Keratinocyte (primary cell): Measurements from ENCODE around the gene ZNF333. TPM values are rescaled to one million over a fixed set of nuclear protein-coding genes. Genes with fewer than 3 reads are reported as not detected.

Experiments
- DNase-seq: peaks from one replicate; pipeline ENCODE4 v3.0.0-alpha.2; 2011; ENCODE audit warnings: low read depth, missing footprints, low spot score
- FAIRE-seq: peaks from 2 replicates; lab custom pipeline; 2011; peaks lifted over from hg19 to GRCh38; lab: Jason Lieb, UNC
- H2AFZ ChIP-seq: 2 replicates; pipeline ENCODE4 v1.6.0; 2012; ENCODE audit warnings: low read length, control low read depth, inconsistent platforms; ENCODE audit not compliant: control insufficient read depth
- H3K27ac ChIP-seq: 2 replicates; pipeline ENCODE4 v1.5.1; 2011; ENCODE audit warnings: low read length; ENCODE audit not compliant: control insufficient read depth, insufficient read depth
- H3K27me3 ChIP-seq: 3 replicates; pipeline ENCODE4 v1.6.0; 2011; ENCODE audit warnings: low read length; ENCODE audit not compliant: control insufficient read depth, insufficient read depth; ENCODE audit errors: extremely low read depth
- H3K36me3 ChIP-seq, 2 experiments: 2 replicates in 1 of 2; 3 replicates in 1 of 2; pipeline ENCODE4 v1.5.1; 2011; ENCODE audit warnings: low read length in 2 of 2, mild to moderate bottlenecking in 1 of 2; ENCODE audit not compliant: control insufficient read depth in 2 of 2, insufficient read depth in 2 of 2; ENCODE audit errors: extremely low read depth in 1 of 2
- H3K4me1 ChIP-seq: 3 replicates; pipeline ENCODE4 v1.5.1; 2011; ENCODE audit warnings: low read length; ENCODE audit not compliant: control insufficient read depth, insufficient read depth; ENCODE audit errors: extremely low read depth
- H3K4me2 ChIP-seq: 3 replicates; pipeline ENCODE4 v1.6.0; 2011; ENCODE audit warnings: low read depth, low read length; ENCODE audit not compliant: control insufficient read depth, insufficient read depth; ENCODE audit errors: extremely low read depth
- H3K4me3 ChIP-seq, 3 experiments: fragments of 200-600 bp in 1 of 3; sonication (generic) in 1 of 3; 2 replicates in 2 of 3; 3 replicates in 1 of 3; pipeline ENCODE4 v1.5.1; 2011 to 2016; ENCODE audit warnings: low read length in 3 of 3, mild to moderate bottlenecking in 3 of 3, control low read depth in 2 of 3, inconsistent platforms in 1 of 3, low read depth in 1 of 3, mixed read lengths in 1 of 3, mixed run types in 1 of 3, moderate library complexity in 1 of 3; ENCODE audit not compliant: control insufficient read depth in 2 of 3, insufficient read depth in 2 of 3; ENCODE audit errors: extremely low read depth in 1 of 3
- H3K79me2 ChIP-seq: 2 replicates; pipeline ENCODE4 v1.6.0; 2012; ENCODE audit warnings: low read length; ENCODE audit not compliant: control insufficient read depth, insufficient read depth
- H3K9ac ChIP-seq: 3 replicates; pipeline ENCODE4 v1.6.0; 2011; ENCODE audit warnings: low read length; ENCODE audit not compliant: control insufficient read depth, insufficient read depth; ENCODE audit errors: extremely low read depth
- H3K9me1 ChIP-seq: 3 replicates; pipeline ENCODE4 v1.6.0; 2011; ENCODE audit warnings: low read length; ENCODE audit not compliant: control insufficient read depth, insufficient read depth; ENCODE audit errors: extremely low read depth
- H3K9me3 ChIP-seq: 2 replicates; pipeline ENCODE4 v1.5.1; 2012; ENCODE audit warnings: low read depth, low read length; ENCODE audit not compliant: control insufficient read depth
- H4K20me1 ChIP-seq: 3 replicates; pipeline ENCODE4 v1.6.0; 2011; ENCODE audit warnings: low read length; ENCODE audit not compliant: control insufficient read depth, insufficient read depth; ENCODE audit errors: extremely low read depth
- EZH2 ChIP-seq: IDR thresholded peaks from one replicate; pipeline ENCODE4 v1.6.1; 2012; ENCODE audit warnings: inconsistent platforms, mild to moderate bottlenecking, low read length, moderate library complexity
- dilution Hi-C: fragments of 300-500 bp; cut with MboI; formaldehyde crosslinking; loops from one replicate; pipeline ENCODE4 v1.7.0; 2020; ENCODE audit warnings: low sequenced_read_pairs; ENCODE audit not compliant: extremely low pct_ligation_motif_present
- polyA plus RNA-seq, 5 experiments: library from polyadenylated mRNA; depleted of rRNA in 3 of 5; stranded (reverse) in 3 of 5; stranded (forward) in 1 of 5; unstranded in 1 of 5; fragments of >200 nt; gene quantifications; 1 replicate in 1 of 5; 2 replicates in 3 of 5; 3 replicates in 1 of 5; pipeline versions ENCODE4 v1.2.1 to v1.2.3, GENCODE V29; 2011 to 2012; ENCODE audit warnings: missing spikeins in 2 of 5, low read depth in 1 of 5, low replicate concordance in 1 of 5
- TF ChIP-seq, protein P1 (sequence below), 3 experiments: IDR thresholded peaks in 1 of 3; conservative IDR thresholded peaks in 1 of 3; optimal IDR thresholded peaks in 1 of 3; 2 replicates in 2 of 3; 3 replicates in 1 of 3; pipeline versions ENCODE3 to v1.5.1; 2011; ENCODE audit warnings: low read length in 3 of 3, mild to moderate bottlenecking in 3 of 3, moderate library complexity in 2 of 3, control low read depth in 1 of 3, inconsistent platforms in 1 of 3; ENCODE audit not compliant: insufficient read depth in 2 of 3; ENCODE audit errors: extremely low read depth in 1 of 3

The ZNF333 gene
- polyA plus RNA-seq, 1 donor (not counting 4 experiments of a cell fraction or from before 2014, with no cell fraction given) = 3.6 TPM

DNA sequence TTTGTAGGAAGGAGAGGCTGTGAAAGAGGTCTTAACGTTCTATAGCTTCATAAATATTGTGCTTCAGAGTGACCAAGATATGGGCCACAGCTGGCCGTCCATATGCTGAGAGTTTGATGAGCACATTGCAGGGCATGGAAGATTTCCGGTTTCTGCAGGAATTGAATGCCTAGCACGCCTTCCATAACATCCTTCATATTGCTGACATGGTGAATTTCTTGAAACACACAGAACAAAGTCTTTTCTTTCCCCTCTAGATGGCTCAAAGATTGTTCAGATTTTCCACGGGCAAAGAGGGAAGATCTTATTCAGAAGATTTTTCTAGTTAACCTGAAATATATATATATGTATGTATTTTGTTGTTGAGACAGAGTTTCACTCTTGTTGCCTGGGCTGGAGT is 46.1 kb downstream of the ZNF333 start:
- Histone ChIP-seq H2AFZ (no peak overlapping the region), H3K27ac (no peak overlapping the region), H3K4me3 (no peak overlapping the region), H3K36me3 (no peaks in the 10 kb centered on the region), H3K4me2 (no peak overlapping the region), H3K9me3 (no peaks in the 10 kb centered on the region), H3K9me1 (no peaks in the 10 kb centered on the region), H4K20me1 (no peaks in the 10 kb centered on the region), H3K4me1 (no peaks in the 10 kb centered on the region), H3K27me3 (no peaks in the 10 kb centered on the region), H3K79me2 (no peaks in the 10 kb centered on the region), H3K9ac (no peak overlapping the region)
- dilution Hi-C loops = no loop called here
- DNase-seq = no peak
- FAIRE-seq = no peak
- no peak for TF ChIP-seq EZH2
- TF ChIP-seq, protein P1, sequence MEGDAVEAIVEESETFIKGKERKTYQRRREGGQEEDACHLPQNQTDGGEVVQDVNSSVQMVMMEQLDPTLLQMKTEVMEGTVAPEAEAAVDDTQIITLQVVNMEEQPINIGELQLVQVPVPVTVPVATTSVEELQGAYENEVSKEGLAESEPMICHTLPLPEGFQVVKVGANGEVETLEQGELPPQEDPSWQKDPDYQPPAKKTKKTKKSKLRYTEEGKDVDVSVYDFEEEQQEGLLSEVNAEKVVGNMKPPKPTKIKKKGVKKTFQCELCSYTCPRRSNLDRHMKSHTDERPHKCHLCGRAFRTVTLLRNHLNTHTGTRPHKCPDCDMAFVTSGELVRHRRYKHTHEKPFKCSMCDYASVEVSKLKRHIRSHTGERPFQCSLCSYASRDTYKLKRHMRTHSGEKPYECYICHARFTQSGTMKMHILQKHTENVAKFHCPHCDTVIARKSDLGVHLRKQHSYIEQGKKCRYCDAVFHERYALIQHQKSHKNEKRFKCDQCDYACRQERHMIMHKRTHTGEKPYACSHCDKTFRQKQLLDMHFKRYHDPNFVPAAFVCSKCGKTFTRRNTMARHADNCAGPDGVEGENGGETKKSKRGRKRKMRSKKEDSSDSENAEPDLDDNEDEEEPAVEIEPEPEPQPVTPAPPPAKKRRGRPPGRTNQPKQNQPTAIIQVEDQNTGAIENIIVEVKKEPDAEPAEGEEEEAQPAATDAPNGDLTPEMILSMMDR (optimal IDR thresholded peaks at IDR 0.05 in 1 of 3, IDR thresholded peaks at IDR 0.05 in 1 of 3, conservative IDR thresholded peaks at IDR 0.05 in 1 of 3; ENCODE audit: extremely low read depth in 1 of 3, insufficient read depth in 2 of 3, low read length in 3 of 3) = no peak

DNA sequence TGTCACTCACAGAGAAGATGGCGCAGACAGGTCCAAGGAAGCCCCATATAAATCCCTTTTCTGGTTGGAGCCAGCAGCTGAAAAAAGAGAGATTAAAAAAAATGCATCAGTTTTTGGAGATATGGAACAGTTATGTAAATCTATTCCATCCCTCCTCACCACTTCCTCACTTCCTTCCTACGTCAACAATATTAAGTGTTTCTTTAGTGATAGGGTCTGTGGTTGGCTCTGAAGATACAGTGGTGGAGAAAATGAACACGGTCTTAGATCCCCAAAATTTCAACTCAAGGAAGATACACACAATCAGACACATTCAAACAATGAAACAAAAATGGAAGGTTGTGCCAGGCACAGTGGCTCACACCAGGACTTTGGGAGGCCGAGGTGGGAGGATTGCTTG is 57.0 kb downstream of the ZNF333 start:
- Histone ChIP-seq H3K27ac (no peak overlapping the region), H3K4me1 (no peaks in the 10 kb centered on the region), H3K36me3 (peaks cover 0 to 4% of the 10 kb centered on the region in 2 experiments), H4K20me1 (no peaks in the 10 kb centered on the region), H3K4me3 (no peak overlapping the region), H3K4me2 (no peak overlapping the region), H3K27me3 (no peaks in the 10 kb centered on the region), H3K9me3 (no peaks in the 10 kb centered on the region), H2AFZ (no peak overlapping the region), H3K9ac (no peak overlapping the region), H3K9me1 (no peaks in the 10 kb centered on the region), H3K79me2 (no peaks in the 10 kb centered on the region)
- no peak for FAIRE-seq
- dilution Hi-C loops = no loop called here
- no peak for DNase-seq
- TF ChIP-seq, protein P1 (optimal IDR thresholded peaks at IDR 0.05 in 1 of 3, IDR thresholded peaks at IDR 0.05 in 1 of 3, conservative IDR thresholded peaks at IDR 0.05 in 1 of 3; ENCODE audit: extremely low read depth in 1 of 3, insufficient read depth in 2 of 3, low read length in 3 of 3) = no peak
- no peak for TF ChIP-seq EZH2
